Smooth muscle cell (in vitro differentiated cells): ENCODE results near the gene NBEA. TPM values are rescaled to one million over a fixed set of nuclear protein-coding genes. Genes with fewer than 3 reads are reported as not detected.

Experiments used
- DNase-seq: peaks from one replicate; lab custom pipeline; 2025; ENCODE audit not compliant: unreplicated experiment; lab: John Stamatoyannopoulos, UW
- H2AFZ ChIP-seq: fragments of 200-600 bp; sonication (generic); 2 replicates; pipeline ENCODE4 v1.6.0; 2016; ENCODE audit warnings: antibody characterized with exemption, low read depth, mild to moderate bottlenecking
- H3F3A ChIP-seq: fragments of 200-600 bp; sonication (generic); 2 replicates; pipeline ENCODE4 v1.6.0; 2017; ENCODE audit warnings: antibody characterized with exemption, low read depth
- H3K27ac ChIP-seq: fragments of 200-600 bp; sonication (generic); 2 replicates; pipeline ENCODE4 v1.5.1; 2016; ENCODE audit warnings: low read depth, mild to moderate bottlenecking
- H3K27me3 ChIP-seq: fragments of 200-600 bp; sonication (generic); 2 replicates; pipeline ENCODE4 v1.6.1; 2016; ENCODE audit warnings: low read depth, mild to moderate bottlenecking
- H3K36me3 ChIP-seq: fragments of 200-600 bp; sonication (generic); 2 replicates; pipeline ENCODE4 v1.5.1; 2016; ENCODE audit warnings: low read depth
- H3K4me1 ChIP-seq: fragments of 200-600 bp; sonication (generic); 2 replicates; pipeline ENCODE4 v1.5.1; 2016; ENCODE audit warnings: low read depth
- H3K4me2 ChIP-seq: fragments of 200-600 bp; sonication (generic); 2 replicates; pipeline ENCODE4 v1.6.0; 2016; ENCODE audit warnings: mild to moderate bottlenecking
- H3K4me3 ChIP-seq: fragments of 200-600 bp; sonication (generic); 2 replicates; pipeline ENCODE4 v1.5.1; 2016; ENCODE audit warnings: mild to moderate bottlenecking
- H3K79me2 ChIP-seq: fragments of 200-600 bp; sonication (generic); 2 replicates; pipeline ENCODE4 v1.6.0; 2016; ENCODE audit warnings: low read depth, mild to moderate bottlenecking
- H3K9ac ChIP-seq: fragments of 200-600 bp; sonication (generic); 2 replicates; pipeline ENCODE4 v1.6.0; 2016; ENCODE audit warnings: low read depth
- H3K9me3 ChIP-seq: fragments of 200-600 bp; sonication (generic); replicated peaks from 2 replicates; pipeline ENCODE4 v1.5.1; 2016; ENCODE audit warnings: low read depth
- H4K20me1 ChIP-seq: fragments of 200-600 bp; sonication (generic); 2 replicates; pipeline ENCODE4 v1.6.0; 2016; ENCODE audit warnings: low read depth
- CTCF ChIP-seq: fragments of 200-600 bp; sonication (generic); IDR thresholded peaks from 2 replicates; pipeline ENCODE4 v1.5.1; 2017; ENCODE audit warnings: borderline replicate concordance, mild to moderate bottlenecking, antibody characterized with exemption; ENCODE audit not compliant: insufficient read depth, poor library complexity, severe bottlenecking
- WGBS: methylation state at CpG from one replicate; pipeline ENCODE4 v1.1.7; 2016; ENCODE audit warnings: low lambda C conversion rate; 5-methylcytosine and 5-hydroxymethylcytosine counted together
- polyA plus RNA-seq: library from polyadenylated mRNA; unstranded; fragments of >200 nt; fragmentation: Nextera tagmentation; extraction: Ambion mirVana; gene quantifications from 2 replicates; pipeline ENCODE4 v1.2.1, GENCODE V29; 2016
- total RNA-seq: library from RNA; depleted of rRNA; stranded (reverse); fragments of >200 nt; gene quantifications from 2 replicates; pipeline ENCODE4 v1.2.3, GENCODE V29; 2014

NBEA gene
- total and polyA plus RNA-seq, 2 experiments from 2014 or later = 3.6 to 11.7 TPM

DNA sequence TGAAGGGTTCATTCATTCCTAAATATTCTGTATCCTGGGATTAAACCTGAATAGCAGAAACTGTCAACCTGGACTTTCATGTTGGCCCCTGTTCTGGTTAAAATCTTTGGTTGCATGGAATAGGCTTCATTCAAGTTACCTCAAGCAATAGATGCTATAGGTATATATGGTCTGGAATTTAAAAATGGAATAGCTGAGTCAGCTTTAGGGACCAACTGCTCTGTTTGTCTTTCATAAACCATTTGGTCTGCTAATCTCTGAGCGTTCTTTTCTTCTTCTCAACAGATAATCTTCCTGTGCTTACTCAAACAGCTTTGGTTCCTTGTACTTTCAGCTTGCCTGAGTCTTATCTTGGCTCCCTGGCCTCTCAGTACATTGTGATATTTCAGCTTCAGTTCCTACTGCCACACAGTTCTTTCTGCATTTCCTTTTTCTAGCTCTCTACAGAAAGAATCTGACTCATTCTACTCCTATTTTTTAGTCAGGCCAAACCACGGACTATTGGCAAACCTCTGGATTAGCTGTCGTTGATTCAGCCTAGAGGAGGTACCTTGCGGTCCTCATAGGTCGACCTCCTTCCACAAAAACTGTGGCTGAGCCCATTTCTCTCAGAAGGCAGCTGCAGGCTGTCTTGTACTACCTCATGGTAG is 570.3 kb downstream of the NBEA start:
- no peaks in the 10 kb centered on the region for H3K9me3 ChIP-seq
- 46% methylated on average over 5 of the region's 5 CpGs for WGBS
- H3K4me3 ChIP-seq = no peak overlapping the region
- DNase-seq = no peak
- TF ChIP-seq CTCF = no peak
- H4K20me1 ChIP-seq = no peaks in the 10 kb centered on the region
- H3K27me3 ChIP-seq = no peaks in the 10 kb centered on the region
- no peaks in the 10 kb centered on the region for H3K36me3 ChIP-seq
- H3K9ac ChIP-seq = no peak overlapping the region
- no peaks in the 10 kb centered on the region for H3K79me2 ChIP-seq
- no peak overlapping the region for H3K4me2 ChIP-seq
- H3K4me1 ChIP-seq = peaks cover 8% of the 10 kb centered on the region
- H3K27ac ChIP-seq = peak overlapping the region; percentile 3
- no peaks in the 10 kb centered on the region for H3F3A ChIP-seq
- H2AFZ ChIP-seq = no peak overlapping the region

- Histone ChIP-seq H2AFZ (no peak overlapping the region), H3K4me3 (no peak overlapping the region), H4K20me1 (no peaks in the 10 kb centered on the region), H3K9me3 (no peaks in the 10 kb centered on the region), H3K27ac (no peak overlapping the region), H3K9ac (no peak overlapping the region), H3K79me2 (no peaks in the 10 kb centered on the region), H3K27me3 (no peaks in the 10 kb centered on the region), H3F3A (no peaks in the 10 kb centered on the region), H3K4me1 (peaks cover 8% of the 10 kb centered on the region), H3K36me3 (no peaks in the 10 kb centered on the region), H3K4me2 (no peak overlapping the region)
- 88% methylated on average over 7 of the region's 7 CpGs for WGBS
- TF ChIP-seq CTCF = no peak
- DNase-seq = no peak
Observed at GRCh38 chr13:35514061-35514477, 572.0 kb downstream of the NBEA start.

DNA sequence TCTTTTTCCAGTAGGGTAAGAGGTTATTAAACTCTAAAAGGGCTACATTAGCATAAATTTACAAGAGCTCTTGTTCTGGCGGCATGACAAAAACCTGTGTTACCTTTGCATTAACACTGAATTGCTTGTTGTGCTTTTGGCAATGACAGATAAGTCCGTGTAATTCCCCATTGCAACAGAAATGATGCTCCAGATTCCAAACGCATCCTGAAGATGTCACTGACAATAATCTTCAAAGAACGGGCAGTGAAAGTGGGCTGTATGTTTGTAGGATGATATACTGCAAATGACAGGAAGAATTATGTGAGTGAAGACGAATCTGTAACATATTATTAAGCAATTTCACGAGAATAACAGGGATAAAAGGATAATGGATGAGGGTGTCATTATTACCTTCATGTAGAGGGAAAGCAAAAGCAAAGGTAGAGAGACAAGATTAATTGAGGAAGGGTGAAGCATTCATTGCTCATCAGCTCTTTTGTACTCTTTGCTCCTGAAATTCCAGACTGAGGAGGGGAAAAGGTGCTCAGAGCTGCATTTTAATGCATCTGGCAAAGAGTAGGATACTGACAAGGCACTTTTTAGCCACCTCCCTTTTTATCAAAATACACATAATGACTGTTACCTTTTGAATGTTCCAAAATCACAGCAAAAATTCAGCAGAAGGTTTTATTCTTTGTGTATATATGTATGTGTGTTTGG is 572.9 kb downstream of the NBEA start:
- Histone ChIP-seq H3K9ac (no peak overlapping the region), H2AFZ (no peak overlapping the region), H3K4me1 (peaks cover 8% of the 10 kb centered on the region), H3K36me3 (no peaks in the 10 kb centered on the region), H3K27me3 (no peaks in the 10 kb centered on the region), H3K27ac (no peak overlapping the region), H3F3A (no peaks in the 10 kb centered on the region), H3K4me3 (no peak overlapping the region), H3K79me2 (no peaks in the 10 kb centered on the region), H4K20me1 (no peaks in the 10 kb centered on the region), H3K9me3 (no peaks in the 10 kb centered on the region), H3K4me2 (no peak overlapping the region)
- WGBS = 39% methylated on average over 6 of the region's 6 CpGs
- DNase-seq = no peak
- TF ChIP-seq CTCF = no peak
